ENCODE results near the gene FAM25G.

- TF ChIP-seq CTCF (conservative IDR thresholded peaks at IDR 0.05; ENCODE audit: low read length) (no peak), EZH2phosphoT487 (IDR thresholded peaks at IDR 0.05; ENCODE audit: borderline replicate concordance, low read depth, low read length) (no peak)
Observed at GRCh38 chr10:47451998-47452494, 39.5 kb downstream of the FAM25G start.
